ENCODE measurements around the gene EHD2. TPM values are rescaled to one million over a fixed set of nuclear protein-coding genes. Genes with fewer than 3 reads are reported as not detected.

Gene EHD2
- total and polyA plus RNA-seq, 2 of the 13 experiments (the other 11 are each of a cell fraction or from before 2014, with no cell fraction given), result 0.09 to 0.28 TPM

DNA sequence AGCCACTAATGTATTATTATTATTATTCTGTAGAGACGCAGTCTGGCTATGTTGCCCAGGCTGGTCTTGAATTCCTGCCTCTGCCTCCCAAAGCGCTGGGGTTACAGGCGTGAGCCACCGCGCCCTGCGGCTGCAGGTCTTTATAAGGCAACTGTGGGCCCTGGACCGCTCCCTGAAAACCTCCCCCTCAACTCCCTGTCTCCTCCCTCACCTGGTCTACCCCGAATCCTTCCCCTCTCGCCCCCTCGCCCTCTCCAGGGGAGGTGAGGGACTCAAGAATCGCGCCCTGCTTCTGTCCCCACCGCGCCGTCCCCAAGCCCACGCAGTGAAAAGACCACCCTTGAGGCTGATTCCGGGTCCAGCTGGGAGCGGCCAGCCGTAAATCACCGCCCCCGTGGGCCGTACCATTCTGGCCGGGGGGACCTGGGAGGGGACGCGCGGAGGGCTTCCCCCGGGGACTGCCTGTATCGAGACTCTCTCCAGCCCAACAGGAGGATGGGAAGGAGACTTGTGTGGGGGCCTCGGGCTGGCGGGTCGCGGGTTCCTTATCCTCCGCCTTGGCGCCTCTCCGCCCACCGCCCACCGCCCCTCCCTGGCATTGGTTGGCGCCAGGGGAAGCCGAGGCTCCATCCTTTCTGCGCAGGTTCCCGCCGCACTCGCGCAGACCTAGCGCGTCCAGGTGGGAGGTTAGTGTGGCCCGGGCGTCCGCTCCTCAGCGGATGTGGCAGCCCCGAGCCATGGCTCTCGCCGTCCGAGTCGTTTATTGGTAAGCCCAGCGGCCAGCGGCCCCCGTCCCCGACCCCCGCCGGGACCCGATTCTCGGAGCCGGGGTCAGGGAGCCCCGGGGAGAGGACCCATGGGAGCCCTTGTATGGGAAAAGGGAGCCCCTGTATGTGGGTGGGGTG lies 65.1 kb downstream of the EHD2 start, which contains the start of gene SELENOW (continued):
- TF ChIP-seq ZNF530 (CRISPR knock-in tag; IDR thresholded peaks at IDR 0.05; ENCODE audit: low read depth), result 0 out of 2 replicates have a peak, but pooled peaks have one; percentile 41
- peak; percentile 99 for TF ChIP-seq FOXK2 (IDR thresholded peaks at IDR 0.05)
- TF ChIP-seq SRY (CRISPR knock-in tag; IDR thresholded peaks at IDR 0.05), result 0 out of 2 replicates have a peak, but pooled peaks have one; percentile 47
- TF ChIP-seq BORCS8-MEF2B (CRISPR knock-in tag; IDR thresholded peaks at IDR 0.05), result no peak; the same call in none of the 2 replicates
- peak; percentile 56; the same call in 1 of the 2 replicates for TF ChIP-seq ZNF317 (CRISPR knock-in tag; IDR thresholded peaks at IDR 0.05)
- 0 out of 2 replicates have a peak, but pooled peaks have one; percentile 39 for TF ChIP-seq E2F1 (CRISPR knock-in tag; IDR thresholded peaks at IDR 0.05)
- TF ChIP-seq, protein P1, sequence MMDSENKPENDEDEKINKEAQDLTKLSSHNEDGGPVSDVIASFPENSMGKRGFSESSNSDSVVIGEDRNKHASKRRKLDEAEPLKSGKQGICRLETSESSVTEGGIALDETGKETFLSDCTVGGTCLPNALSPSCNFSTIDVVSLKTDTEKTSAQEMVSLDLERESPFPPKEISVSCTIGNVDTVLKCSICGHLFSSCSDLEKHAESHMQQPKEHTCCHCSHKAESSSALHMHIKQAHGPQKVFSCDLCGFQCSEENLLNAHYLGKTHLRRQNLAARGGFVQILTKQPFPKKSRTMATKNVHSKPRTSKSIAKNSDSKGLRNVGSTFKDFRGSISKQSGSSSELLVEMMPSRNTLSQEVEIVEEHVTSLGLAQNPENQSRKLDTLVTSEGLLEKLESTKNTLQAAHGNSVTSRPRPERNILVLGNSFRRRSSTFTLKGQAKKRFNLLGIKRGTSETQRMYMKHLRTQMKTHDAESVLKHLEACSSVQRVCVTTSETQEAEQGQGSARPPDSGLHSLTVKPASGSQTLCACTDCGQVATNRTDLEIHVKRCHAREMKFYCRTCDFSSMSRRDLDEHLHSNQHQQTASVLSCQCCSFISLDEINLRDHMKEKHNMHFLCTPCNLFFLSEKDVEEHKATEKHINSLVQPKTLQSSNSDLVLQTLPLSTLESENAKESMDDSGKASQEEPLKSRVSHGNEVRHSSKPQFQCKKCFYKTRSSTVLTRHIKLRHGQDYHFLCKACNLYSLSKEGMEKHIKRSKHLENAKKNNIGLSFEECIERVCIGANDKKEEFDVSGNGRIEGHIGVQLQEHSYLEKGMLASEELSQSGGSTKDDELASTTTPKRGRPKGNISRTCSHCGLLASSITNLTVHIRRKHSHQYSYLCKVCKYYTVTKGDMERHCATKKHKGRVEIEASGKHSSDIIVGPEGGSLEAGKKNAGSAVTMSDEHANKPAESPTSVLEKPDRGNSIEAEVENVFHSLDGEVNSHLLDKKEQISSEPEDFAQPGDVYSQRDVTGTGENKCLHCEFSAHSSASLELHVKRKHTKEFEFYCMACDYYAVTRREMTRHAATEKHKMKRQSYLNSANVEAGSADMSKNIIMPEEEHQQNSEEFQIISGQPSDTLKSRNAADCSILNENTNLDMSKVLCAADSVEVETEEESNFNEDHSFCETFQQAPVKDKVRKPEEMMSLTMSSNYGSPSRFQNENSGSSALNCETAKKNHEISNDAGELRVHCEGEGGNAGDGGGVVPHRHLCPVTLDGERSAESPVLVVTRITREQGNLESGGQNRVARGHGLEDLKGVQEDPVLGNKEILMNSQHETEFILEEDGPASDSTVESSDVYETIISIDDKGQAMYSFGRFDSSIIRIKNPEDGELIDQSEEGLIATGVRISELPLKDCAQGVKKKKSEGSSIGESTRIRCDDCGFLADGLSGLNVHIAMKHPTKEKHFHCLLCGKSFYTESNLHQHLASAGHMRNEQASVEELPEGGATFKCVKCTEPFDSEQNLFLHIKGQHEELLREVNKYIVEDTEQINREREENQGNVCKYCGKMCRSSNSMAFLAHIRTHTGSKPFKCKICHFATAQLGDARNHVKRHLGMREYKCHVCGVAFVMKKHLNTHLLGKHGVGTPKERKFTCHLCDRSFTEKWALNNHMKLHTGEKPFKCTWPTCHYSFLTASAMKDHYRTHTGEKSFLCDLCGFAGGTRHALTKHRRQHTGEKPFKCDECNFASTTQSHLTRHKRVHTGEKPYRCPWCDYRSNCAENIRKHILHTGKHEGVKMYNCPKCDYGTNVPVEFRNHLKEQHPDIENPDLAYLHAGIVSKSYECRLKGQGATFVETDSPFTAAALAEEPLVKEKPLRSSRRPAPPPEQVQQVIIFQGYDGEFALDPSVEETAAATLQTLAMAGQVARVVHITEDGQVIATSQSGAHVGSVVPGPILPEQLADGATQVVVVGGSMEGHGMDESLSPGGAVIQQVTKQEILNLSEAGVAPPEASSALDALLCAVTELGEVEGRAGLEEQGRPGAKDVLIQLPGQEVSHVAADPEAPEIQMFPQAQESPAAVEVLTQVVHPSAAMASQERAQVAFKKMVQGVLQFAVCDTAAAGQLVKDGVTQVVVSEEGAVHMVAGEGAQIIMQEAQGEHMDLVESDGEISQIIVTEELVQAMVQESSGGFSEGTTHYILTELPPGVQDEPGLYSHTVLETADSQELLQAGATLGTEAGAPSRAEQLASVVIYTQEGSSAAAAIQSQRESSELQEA (CRISPR knock-in tag; IDR thresholded peaks at IDR 0.05; ENCODE audit: not compliant biosample characterization), result no peak
- TF ChIP-seq FLYWCH1 (CRISPR knock-in tag; IDR thresholded peaks at IDR 0.05), result 0 out of 2 replicates have a peak, but pooled peaks have one; percentile 35
- TF ChIP-seq SNAPC4 (CRISPR knock-in tag; IDR thresholded peaks at IDR 0.05), result peak; percentile 75; the same call in 1 of the 2 replicates
- no peak; the same call in none of the 2 replicates for TF ChIP-seq TGIF2 (CRISPR knock-in tag; IDR thresholded peaks at IDR 0.05)
- TF ChIP-seq PCBP1 (IDR thresholded peaks at IDR 0.05; ENCODE audit: borderline replicate concordance, low read depth, low read length), result peak; percentile 88
- peak; percentile 89 for TF ChIP-seq ZBTB7A (CRISPR knock-in tag; IDR thresholded peaks at IDR 0.05)

All from HepG2 (cell line).